Measurements from ENCODE around the gene GREB1. TPM values are rescaled to one million over a fixed set of nuclear protein-coding genes. Genes with fewer than 3 reads are reported as not detected.

The GREB1 gene
- total and polyA plus RNA-seq, 2 of the 4 experiments (the other 2 are of a cell fraction) = 0.05 TPM; not detected in 1

GRCh38 chr2:11596801-11597200 lies 63.0 kb downstream of the GREB1 start:
- Histone ChIP-seq H3K27ac (ENCODE audit: insufficient read depth, low read length) (no peak overlapping the region), H3K14ac (replicated peaks; ENCODE audit: low read depth, low read length) (no peak overlapping the region), H2BK5ac (ENCODE audit: low read depth, low read length, poor library complexity, severe bottlenecking) (no peak overlapping the region), H2BK20ac (ENCODE audit: low read depth, low read length) (no peak overlapping the region), H2AFZ (replicated peaks; ENCODE audit: low read length, poor library complexity) (no peak overlapping the region), H3K9me3 (ENCODE audit: control insufficient read depth, insufficient read depth, low read length) (no peaks in the 10 kb centered on the region), H3K9ac (ENCODE audit: low read depth, low read length) (no peak overlapping the region), H3K4me3 (ENCODE audit: insufficient read depth, low read depth, low read length) (no peak overlapping the region), H3K36me3 (ENCODE audit: control insufficient read depth, insufficient read depth, low read length) (no peaks in the 10 kb centered on the region), H3K23ac (ENCODE audit: low read depth, low read length) (no peak overlapping the region), H3K4ac (ENCODE audit: low read depth, low read length) (no peak overlapping the region), H4K20me1 (ENCODE audit: insufficient read depth, low read length) (no peaks in the 10 kb centered on the region), H3K18ac (ENCODE audit: low read depth, low read length) (no peak overlapping the region), H2AK5ac (ENCODE audit: low read depth, low read length) (no peak overlapping the region), H2BK15ac (ENCODE audit: low read depth, low read length) (no peak overlapping the region), H3K56ac (ENCODE audit: extremely low read depth, insufficient read depth, low read length) (no peak overlapping the region), H4K91ac (ENCODE audit: insufficient read depth, low read depth, low read length) (no peak overlapping the region), H3K4me1 (ENCODE audit: control insufficient read depth, insufficient read depth, low read length) (no peaks in the 10 kb centered on the region), H3K79me1 (ENCODE audit: low read depth in 1 of 2, low read length in 2 of 2) (no peaks in the 10 kb centered on the region), H4K5ac (ENCODE audit: low read depth, low read length) (no peak overlapping the region), H3K9me1 (ENCODE audit: insufficient read depth, low read length) (no peaks in the 10 kb centered on the region), H3K27me3 (ENCODE audit: control insufficient read depth, insufficient read depth, low read length) (peaks cover 33% of the 10 kb centered on the region), H4K8ac (ENCODE audit: low read depth in 2 of 2, low read length in 2 of 2) (no peak overlapping the region), H2AK9ac (replicated peaks; ENCODE audit: low read depth, low read length, poor library complexity) (no peak overlapping the region), H2BK120ac (ENCODE audit: low read depth, low read length) (no peak overlapping the region), H3K4me2 (ENCODE audit: low read depth, low read length) (no peak overlapping the region)
- no peak for TF ChIP-seq BHLHE40 (IDR thresholded peaks at IDR 0.05; ENCODE audit: low read depth, low read length)
- TF ChIP-seq CHD1 (IDR thresholded peaks at IDR 0.05; ENCODE audit: low read depth, low read length) = no peak
- TF ChIP-seq RAD21 (IDR thresholded peaks at IDR 0.05; ENCODE audit: low read length) = no peak
- TF ChIP-seq POLR2A (IDR thresholded peaks at IDR 0.05; ENCODE audit: low read depth, low read length) = no peak
- no peak for TF ChIP-seq SMC3 (IDR thresholded peaks at IDR 0.05; ENCODE audit: low read depth, low read length)
- TF ChIP-seq RCOR1 (IDR thresholded peaks at IDR 0.05; ENCODE audit: insufficient replicate concordance, low read length) = no peak
- no peak for TF ChIP-seq NFE2L2 (IDR thresholded peaks at IDR 0.05; ENCODE audit: low read depth, low read length)
- no peak for TF ChIP-seq MXI1 (IDR thresholded peaks at IDR 0.05; ENCODE audit: borderline replicate concordance, low read depth, low read length)
- TF ChIP-seq CTCF (conservative IDR thresholded peaks at IDR 0.05; ENCODE audit: low read depth, low read length) = no peak
- no peak for TF ChIP-seq MAFK (IDR thresholded peaks at IDR 0.05; ENCODE audit: low read depth, low read length)
- TF ChIP-seq CEBPB (IDR thresholded peaks at IDR 0.05; ENCODE audit: low read depth, low read length) = no peak
- TF ChIP-seq FOS (IDR thresholded peaks at IDR 0.05; ENCODE audit: low read depth, low read length) = no peak
- TF ChIP-seq MAZ (IDR thresholded peaks at IDR 0.05; ENCODE audit: borderline replicate concordance, low read depth, low read length) = no peak
- TF ChIP-seq USF2 (IDR thresholded peaks at IDR 0.05; ENCODE audit: low read depth, low read length) = no peak
- TF ChIP-seq RFX5 (IDR thresholded peaks at IDR 0.05; ENCODE audit: low read depth, low read length) = no peak
- BruUV-seq (replicated peaks) = no TSS peak
- dilution Hi-C loops (cut with HindIII; ENCODE audit: low sequenced_read_pairs, unreplicated experiment) (no loop called here), intact Hi-C loops (cut with micrococcal nuclease) (no loop called here), in situ Hi-C loops (cut with MboI; ENCODE audit: low sequenced_read_pairs) (no loop called here)
- 78% methylated on average over 5 of the region's 10 CpGs; no CpG with 5 or more reads in 1 of the 2 experiments for WGBS, 2 experiments (ENCODE audit: extremely low coverage in 2 of 2, insufficient read length in 1 of 2)
- DNase-seq = no peak
- ChIA-PET POLR2A (ENCODE audit: unreplicated experiment) (no interaction called here), CTCF (no interaction called here)
- no peak for ATAC-seq (ENCODE audit: low read depth)

Data from IMR-90 (cell line).